Bronchial epithelial cell (primary cell): Measurements from ENCODE around the gene HORMAD2. TPM values are rescaled to one million over a fixed set of nuclear protein-coding genes. Genes with fewer than 3 reads are reported as not detected.

ENCODE experiments used
- DNase-seq: peaks from one replicate; pipeline ENCODE4 v3.0.0-alpha.2; 2010; ENCODE audit warnings: low read depth
- FAIRE-seq: peaks from 2 replicates; lab custom pipeline; 2011; peaks lifted over from hg19 to GRCh38; lab: Jason Lieb, UNC
- H3K27me3 ChIP-seq: 2 replicates; pipeline ENCODE4 v1.5.1; 2011; ENCODE audit warnings: low read length; ENCODE audit not compliant: control insufficient read depth, insufficient read depth
- H3K36me3 ChIP-seq: 2 replicates; pipeline ENCODE4 v1.5.1; 2011; ENCODE audit warnings: low read length; ENCODE audit not compliant: control insufficient read depth, insufficient read depth
- H3K4me3 ChIP-seq: 2 replicates; pipeline ENCODE4 v1.5.1; 2011; ENCODE audit warnings: mild to moderate bottlenecking, low read depth, low read length, control low read depth
- CTCF ChIP-seq: IDR thresholded peaks from 2 replicates; pipeline ENCODE4 v1.5.1; 2011; ENCODE audit warnings: mild to moderate bottlenecking, moderate library complexity, low read length, control low read depth, inconsistent platforms; ENCODE audit not compliant: insufficient read depth, severe bottlenecking
- total RNA-seq: library from RNA; depleted of rRNA; stranded (reverse); fragments of >200 nt; gene quantifications from 2 replicates; pipeline ENCODE4 v1.2.1, GENCODE V29; 2014

The HORMAD2 gene
- total RNA-seq, 1 donor from 2014 or later: not detected

- no peaks in the 10 kb centered on the region for H3K27me3 ChIP-seq
- no peak for FAIRE-seq
- no peak overlapping the region for H3K4me3 ChIP-seq
These were observed 37.0 kb downstream of the HORMAD2 start for GRCh38 chr22:30117256-30117655.

GRCh38 chr22:30118291-30118690 lies 38.0 kb downstream of the HORMAD2 start:
- FAIRE-seq: no peak
- TF ChIP-seq CTCF: no peak
- Histone ChIP-seq H3K4me3 (no peak overlapping the region), H3K36me3 (no peaks in the 10 kb centered on the region), H3K27me3 (no peaks in the 10 kb centered on the region)
- no peak for DNase-seq

More at GRCh38 chr22:30117256-30117655, 37.0 kb downstream of the HORMAD2 start:
- no peak for DNase-seq
- TF ChIP-seq CTCF: no peak
- H3K36me3 ChIP-seq: no peaks in the 10 kb centered on the region

- Histone ChIP-seq H3K4me3 (no peak overlapping the region), H3K27me3 (no peaks in the 10 kb centered on the region), H3K36me3 (no peaks in the 10 kb centered on the region)
- FAIRE-seq (no peak), DNase-seq (no peak)
- TF ChIP-seq CTCF: no peak
These were observed 41.7 kb downstream of the HORMAD2 start for GRCh38 chr22:30121960-30122359.

GRCh38 chr22:30123463-30123862 lies 43.2 kb downstream of the HORMAD2 start:
- DNase-seq (no peak), FAIRE-seq (no peak)
- Histone ChIP-seq H3K36me3 (no peaks in the 10 kb centered on the region), H3K4me3 (no peak overlapping the region), H3K27me3 (no peaks in the 10 kb centered on the region)
- TF ChIP-seq CTCF: no peak

GRCh38 chr22:30127749-30128166 lies 47.5 kb downstream of the HORMAD2 start:
- no peaks in the 10 kb centered on the region for H3K36me3 ChIP-seq
- H3K4me3 ChIP-seq: no peak overlapping the region
- H3K27me3 ChIP-seq: no peaks in the 10 kb centered on the region
- DNase-seq: no peak
- no peak for FAIRE-seq
- no peak for TF ChIP-seq CTCF

GRCh38 chr22:30128511-30128910 lies 48.2 kb downstream of the HORMAD2 start:
- TF ChIP-seq CTCF: no peak
- no peak overlapping the region for H3K4me3 ChIP-seq
- no peak for DNase-seq
- FAIRE-seq: peak; percentile 55
- no peaks in the 10 kb centered on the region for H3K27me3 ChIP-seq
- H3K36me3 ChIP-seq: no peaks in the 10 kb centered on the region
